ENCODE data around the gene CFAP251.

CFAP251 gene

GRCh38 chr12:121990692-121991603, 72.6 kb downstream of the CFAP251 start:
- TF ChIP-seq CTCF (IDR thresholded peaks at IDR 0.05): no peak

- TF ChIP-seq CTCF (IDR thresholded peaks at IDR 0.05): no peak
Measured at GRCh38 chr12:121992059-121992879, 73.9 kb downstream of the CFAP251 start.

DNA sequence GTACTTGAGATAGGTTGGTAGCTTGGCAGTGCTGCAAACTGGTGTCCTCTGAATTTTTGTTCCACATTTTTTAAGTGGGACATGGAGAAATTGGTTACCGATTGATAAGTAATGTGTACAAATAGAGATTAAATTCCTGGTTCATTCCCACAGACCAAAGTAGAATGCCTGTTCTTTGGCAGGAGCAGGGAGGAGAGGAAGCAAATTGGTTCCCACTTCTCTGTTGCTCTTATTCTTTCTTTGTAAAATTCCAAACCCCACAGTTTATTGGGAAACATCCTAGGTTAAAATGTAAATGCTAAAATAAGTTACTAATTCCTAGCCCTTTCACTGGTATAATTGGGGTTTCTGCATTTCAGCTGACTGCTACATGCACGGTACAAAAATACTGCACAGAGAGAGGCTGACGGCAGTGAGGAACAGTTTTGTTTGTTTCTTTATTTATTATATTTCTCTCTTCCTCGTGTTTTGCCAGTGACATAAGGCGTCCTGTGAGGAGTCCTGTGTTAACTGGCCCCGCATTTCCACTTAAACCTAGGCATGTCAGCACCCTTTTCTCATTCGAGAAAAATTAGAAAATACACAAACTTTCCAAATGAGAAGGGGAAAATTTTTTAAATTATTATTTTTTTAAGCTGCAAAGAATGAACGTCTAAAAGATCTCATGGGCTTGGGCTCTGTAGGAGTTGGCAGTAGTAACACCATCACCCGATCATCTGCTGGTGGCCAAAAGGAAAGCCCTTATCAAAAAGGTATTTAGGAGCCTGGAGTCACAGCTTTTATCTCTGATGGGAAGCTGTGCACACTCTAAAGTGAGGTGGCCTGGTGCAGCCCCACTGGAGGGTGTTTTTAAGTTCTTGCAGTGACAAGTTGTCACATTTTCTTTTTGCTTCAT, 77.9 kb downstream of the CFAP251 start:
- TF ChIP-seq CTCF (IDR thresholded peaks at IDR 0.05): no peak

DNA sequence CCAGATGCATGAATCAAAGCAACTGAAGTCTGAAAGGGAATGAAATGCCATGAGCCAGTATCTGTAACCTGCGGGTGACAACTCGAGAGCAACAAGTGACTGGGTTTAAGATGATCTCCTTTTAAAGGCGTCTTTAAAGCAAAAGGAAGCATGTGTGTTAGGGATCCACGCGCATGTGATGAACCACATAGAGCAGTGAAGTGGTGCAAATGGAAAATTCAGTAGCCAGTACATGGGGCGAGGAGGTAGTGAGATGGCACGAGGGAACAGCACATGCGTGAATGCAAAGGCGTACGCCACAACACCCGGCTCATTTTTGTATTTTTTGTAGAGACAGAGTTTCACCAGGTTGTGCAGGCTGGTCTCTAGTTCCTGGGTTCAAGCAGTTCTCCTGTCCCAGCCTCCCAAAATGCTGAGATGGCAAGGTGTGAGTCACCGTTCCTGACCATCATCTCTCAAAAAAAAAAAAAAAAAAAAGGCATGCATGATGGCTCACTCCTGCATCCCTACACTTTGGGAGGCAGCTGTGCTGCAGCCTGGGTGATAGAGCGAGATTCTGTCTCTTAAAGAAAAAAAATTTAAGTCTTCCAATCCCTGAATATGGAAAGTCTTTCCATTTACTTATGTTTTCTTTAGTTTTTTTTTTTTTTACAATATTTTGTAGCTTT, 78.7 kb downstream of the CFAP251 start:
- TF ChIP-seq CTCF (IDR thresholded peaks at IDR 0.05): no peak

DNA sequence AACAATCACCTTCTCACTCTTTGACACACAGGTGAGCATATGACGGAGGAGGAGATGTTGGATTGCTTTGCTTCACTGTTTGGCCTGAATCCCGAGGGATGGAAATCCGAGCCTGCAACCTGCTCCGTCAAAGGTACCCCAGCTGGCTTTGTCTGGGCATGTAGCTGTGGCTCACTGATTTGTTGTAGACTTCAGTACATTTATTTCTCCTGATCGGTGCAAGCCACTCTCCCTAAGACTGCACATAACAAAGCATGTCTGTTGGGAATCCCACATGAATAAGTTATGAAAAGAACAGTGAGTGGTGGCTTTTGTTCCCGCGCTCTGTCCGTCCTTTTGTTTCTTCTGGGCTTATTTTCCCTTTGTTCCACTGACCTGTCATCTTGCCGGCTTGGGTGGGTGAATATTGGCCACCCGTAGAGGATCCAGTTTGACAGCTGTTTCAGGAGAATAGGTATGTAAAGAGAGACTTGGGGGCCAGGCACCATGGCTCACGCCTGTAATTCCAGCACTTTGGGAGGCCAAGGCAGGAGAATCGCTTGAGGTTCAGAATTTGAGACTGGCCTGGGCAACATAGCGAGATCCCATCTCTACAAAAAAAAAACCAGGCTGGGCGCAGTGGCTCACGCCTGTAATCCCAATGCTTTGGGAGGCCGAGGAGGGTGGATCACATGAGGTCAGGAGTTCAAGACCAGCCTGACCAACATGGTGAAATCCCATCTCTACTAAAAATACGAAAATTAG, 83.2 kb downstream of the CFAP251 start:
- TF ChIP-seq CTCF (IDR thresholded peaks at IDR 0.05): no peak

DNA sequence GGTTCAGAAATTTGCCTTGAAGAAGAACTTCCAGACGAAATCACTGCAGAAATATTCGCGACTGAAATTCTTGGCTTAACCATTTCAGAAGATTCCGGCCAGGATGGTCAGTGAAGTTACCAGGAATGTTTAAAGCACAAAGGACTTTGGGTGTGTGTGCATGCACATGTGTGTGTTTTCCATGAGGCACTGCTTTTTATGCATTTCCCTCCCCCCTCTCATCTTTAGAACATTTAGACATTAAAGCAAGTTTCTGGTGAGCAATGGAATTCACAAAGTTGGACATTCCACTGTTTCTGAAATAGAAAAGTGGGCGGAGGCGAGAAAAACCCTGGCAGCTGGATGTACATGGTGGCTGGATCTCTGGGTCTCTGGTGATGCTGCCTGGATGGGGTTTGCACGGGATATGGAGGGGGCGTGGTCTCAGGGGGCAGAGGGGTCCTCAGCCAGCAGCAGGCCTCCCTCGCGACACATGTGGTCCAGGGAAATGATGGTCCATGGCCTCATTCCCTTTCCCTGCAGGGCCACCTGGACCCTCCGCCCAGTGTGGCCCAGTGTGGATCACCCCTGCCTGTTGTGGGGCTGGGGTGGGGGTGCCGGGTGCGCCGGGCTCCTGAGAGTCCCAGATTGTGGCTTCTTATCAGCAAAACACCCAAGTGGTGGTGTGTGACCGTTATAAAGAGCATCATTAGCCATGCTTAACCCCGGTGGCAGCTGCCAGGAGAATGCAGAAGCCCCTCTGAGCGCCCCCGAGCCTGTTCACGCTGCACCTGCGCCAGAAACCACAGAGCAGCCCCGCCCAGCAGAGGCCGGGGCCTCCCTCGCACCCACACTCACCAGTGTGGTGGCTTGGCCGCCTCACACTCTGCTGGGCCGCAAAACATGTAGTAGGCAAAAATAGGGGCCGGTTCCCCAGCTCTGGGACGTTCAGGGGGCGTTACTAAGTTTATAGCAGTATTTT, 85.5 kb downstream of the CFAP251 start:
- TF ChIP-seq CTCF (IDR thresholded peaks at IDR 0.05): no peak

Measured in LNCAP (cell line).